Measurements from ENCODE around the gene RASSF5.
"Not testable (repeated sequence)": the region's sequence is repeated elsewhere in the genome, so short reads cannot be mapped to it uniquely, and the experiment has no call there.

Gene RASSF5

DNA sequence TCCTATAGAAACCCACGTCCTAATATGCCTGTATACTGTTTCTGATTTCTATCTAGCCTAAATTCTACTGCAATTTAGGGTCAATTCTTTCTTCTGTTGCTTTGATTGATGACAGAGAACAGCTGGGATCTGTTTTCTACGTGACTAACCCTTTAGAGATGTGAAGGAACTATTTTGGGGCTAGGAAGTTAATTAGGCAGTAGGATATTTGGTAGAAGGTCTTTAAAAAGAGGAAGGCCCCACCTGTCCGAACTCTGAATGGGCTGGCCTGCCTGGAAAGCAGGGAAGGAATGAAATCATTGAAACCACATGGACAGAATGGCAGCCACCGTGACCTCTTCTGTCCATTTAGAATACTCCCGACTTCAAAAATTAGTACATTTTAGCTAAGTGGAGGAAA, 83.9 kb downstream of the RASSF5 start:
- DNase-seq, result no peak

GRCh38 chr1:206591696-206592095, 84.4 kb downstream of the RASSF5 start:
- no peak for DNase-seq

- no peak for DNase-seq
These were observed 86.1 kb downstream of the RASSF5 start for GRCh38 chr1:206593351-206593925.

- DNase-seq, result no peak
These were observed 88.4 kb downstream of the RASSF5 start for GRCh38 chr1:206595581-206596318.

GRCh38 chr1:206596319-206596666, 89.0 kb downstream of the RASSF5 start:
- DNase-seq, result no peak

DNA sequence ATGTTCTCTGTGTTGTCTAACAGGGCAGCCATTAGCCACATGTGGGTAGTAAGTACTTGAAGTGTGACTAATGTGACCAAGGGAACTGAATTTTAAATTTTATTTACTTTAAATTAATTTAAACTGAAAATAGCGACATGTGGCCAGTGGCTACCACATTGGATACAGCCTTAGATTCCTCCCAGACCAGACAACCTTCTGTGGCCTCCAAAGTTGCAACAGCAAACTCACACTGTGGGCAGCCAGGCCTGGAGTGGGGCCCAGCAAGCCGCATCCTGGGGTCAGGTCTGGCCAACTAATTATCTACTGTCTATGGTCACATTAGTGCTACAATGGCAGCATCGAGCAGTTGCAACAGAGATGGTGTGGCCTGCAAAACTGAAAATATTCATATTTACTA, 93.2 kb downstream of the RASSF5 start:
- no peak for DNase-seq

DNA sequence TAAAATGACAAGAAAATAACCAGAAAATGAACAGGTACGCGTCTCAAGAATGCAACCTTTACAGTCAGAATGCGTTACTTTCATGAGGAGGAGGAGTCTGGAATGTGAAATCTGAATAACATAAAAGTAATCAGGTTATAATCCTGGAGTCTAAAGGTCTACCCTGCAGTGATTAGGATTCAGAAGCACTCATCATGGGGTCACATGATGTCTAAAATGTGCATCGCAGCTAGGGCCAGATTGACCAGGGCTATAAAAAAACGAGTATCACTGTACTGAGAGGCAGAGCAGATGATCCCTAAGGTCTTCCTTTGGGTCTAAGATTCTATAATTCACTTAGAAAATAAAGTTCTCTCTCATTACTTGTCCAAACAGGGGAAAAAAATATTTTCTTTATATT, 97.5 kb downstream of the RASSF5 start:
- DNase-seq, result no peak

GRCh38 chr1:206606867-206607266, 99.5 kb downstream of the RASSF5 start:
- no peak for DNase-seq

DNA sequence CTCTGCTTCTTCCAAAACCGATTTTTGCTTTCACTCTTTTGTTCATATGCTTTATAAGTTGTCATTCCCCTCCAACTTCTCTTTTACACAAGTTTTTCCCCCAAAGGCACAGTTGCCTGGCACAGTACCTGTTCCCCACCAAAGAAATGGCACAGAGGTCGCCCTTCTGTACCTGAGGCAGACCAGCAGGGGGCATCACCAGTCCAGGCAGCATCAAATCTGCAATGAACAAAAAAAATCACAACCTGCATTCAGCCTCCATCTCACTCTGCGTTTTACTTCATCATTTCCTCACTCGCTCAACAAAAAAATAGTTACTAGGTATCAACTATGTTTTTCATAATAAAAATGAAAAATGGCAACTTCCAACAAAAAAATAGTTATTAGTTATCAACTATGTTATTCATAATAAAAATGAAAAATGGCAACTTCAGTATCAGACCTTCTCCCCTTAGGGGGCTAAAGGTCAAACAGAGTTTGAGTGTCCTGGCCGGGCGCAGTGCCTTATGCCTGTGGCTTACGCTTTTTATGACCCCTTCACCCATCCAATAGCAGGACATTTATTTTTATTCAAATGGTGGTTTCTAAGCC, 100.9 kb downstream of the RASSF5 start:
- DNase-seq, result peak; percentile 16

GRCh38 chr1:206609229-206609991, 102.1 kb downstream of the RASSF5 start:
- DNase-seq, result no peak

GRCh38 chr1:206612129-206612876, 105.0 kb downstream of the RASSF5 start, which contains the start of gene EIF2D:
EIF2D (minus strand) TSS chr1:206612465; CDS start chr1:206612342, 123 bp downstream.
- DNase-seq, result peak; percentile 92

GRCh38 chr1:206626396-206626795, 119.1 kb downstream of the RASSF5 start:
- DNase-seq, result not testable (repeated sequence)

DNA sequence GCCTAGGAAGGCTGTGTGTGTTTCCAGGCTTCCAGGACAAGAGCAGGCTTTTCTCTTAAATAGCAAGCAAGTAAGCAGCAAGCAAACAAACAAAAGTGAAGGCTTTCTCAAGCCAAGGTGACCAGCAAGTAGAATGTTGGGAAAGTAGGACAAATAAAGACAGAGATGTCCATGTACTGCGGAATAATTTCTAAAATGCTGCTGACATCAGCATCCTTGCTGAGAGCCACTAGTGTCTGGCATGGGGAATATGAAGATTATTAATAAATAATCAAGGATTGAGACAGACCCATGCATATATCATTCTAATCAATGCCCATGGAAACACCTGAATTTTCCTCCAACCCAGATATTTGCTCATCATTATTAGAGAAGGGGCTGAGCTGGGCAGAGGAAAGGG, 121.6 kb downstream of the RASSF5 start:
- no peak for DNase-seq

DNA sequence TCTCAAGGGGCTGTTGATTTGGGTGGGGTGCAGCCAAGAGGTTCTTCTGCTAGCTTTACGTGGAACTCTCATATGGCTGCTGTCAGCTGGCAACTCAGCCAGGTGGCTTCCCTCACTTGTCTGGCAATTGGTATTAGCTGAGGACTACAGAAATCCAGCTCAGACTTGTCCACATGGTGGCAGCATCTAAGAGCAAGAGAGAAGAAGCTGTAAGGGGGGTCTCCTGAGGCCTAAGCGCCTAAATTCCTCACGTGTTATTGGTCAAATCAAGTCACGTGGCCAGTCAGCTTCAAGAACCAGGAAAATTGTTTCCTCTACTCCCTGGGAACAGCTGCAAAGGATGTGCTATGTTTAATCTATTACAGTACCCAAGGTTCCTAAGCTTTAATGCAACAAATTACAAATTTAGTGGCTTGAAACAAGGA, 123.8 kb downstream of the RASSF5 start:
- peak; percentile 57 for DNase-seq

GRCh38 chr1:206633708-206634121, 126.4 kb downstream of the RASSF5 start:
- DNase-seq, result no peak

DNA sequence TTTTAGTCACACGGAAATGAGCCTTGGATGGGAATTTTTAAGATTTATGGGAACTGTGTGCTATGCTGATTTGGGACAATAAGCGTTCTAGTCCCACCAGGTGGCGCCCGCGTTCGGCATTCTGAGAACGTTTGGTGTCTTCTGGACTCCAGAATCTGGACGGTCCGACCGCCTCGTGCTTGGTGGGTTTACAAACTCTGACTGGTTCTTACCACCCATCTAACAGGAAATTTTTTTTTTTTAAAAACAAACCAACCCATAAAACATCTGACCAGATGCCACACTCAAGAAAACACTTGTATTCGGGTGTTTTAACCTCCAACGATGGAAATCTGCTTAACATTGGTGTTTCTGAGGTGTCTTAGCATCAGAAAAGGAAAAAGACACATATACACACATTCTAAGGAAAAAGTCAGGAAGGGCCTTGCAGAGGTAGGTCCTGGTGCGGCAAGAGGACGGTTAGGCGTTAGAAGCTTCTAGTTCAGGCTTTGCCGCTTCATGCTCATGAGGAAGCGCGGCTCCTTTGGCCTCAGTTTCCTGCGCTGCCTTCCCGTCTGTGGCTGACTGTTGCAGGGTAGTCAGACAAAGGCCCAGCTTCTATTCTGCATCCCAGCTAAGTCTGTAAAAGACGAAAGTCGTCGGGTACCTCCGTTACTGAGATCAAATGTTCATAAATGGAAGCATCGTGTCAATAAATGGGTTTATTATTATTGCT, 127.2 kb downstream of the RASSF5 start:
- DNase-seq, result peak; percentile 84

- peak; percentile 96 for DNase-seq
These were observed 128.0 kb downstream of the RASSF5 start, which contains the start of gene DYRK3 for GRCh38 chr1:206635080-206635977. DYRK3 (plus strand) TSS chr1:206635536; CDS start chr1:206635704, 168 bp downstream.

- no peak for DNase-seq
These were observed 128.6 kb downstream of the RASSF5 start for GRCh38 chr1:206635978-206636345.

DNA sequence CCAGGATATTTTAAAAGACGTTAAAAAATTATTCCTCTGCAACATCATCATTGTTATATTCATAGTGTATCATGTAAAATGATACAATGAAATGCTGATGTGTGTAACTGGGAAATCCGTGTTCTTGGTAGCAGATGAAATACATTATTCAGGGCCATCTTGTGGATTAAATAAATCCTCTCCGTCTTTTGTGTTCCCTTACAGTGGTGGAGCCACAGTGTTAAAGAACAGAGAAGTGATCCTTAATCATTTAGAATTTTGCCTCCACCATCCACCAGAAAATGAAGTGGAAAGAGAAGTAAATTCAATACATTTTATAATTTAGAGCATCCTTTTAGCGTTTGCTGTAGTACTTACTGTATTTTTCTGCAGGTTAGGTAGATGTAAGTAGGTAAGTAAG, 129.3 kb downstream of the RASSF5 start:
- no peak for DNase-seq

DNA sequence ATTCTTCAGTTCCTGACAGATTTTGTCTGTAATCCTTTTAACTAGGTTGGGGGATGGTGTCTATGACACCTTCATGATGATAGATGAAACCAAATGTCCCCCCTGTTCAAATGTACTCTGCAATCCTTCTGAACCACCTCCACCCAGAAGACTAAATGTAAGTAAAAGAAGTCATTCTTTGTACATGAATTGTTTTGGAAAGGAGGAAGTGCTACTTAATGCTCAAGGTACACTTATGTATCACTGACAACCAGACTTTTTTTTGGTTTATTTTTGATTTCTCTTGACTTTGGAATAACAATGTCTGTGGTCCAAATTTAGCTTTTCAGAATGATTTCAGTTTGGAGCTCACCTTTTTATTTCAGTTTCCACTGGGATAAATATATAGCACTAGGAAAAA, 130.3 kb downstream of the RASSF5 start:
- no peak for DNase-seq

Measured in NCI-H774 (cell line).